Urinary bladder (tissue), 4 donors: Measurements from ENCODE around the gene CIROP. TPM values are rescaled to one million over a fixed set of nuclear protein-coding genes. Genes with fewer than 3 reads are reported as not detected.

Experiments used
- DNase-seq: peaks from one replicate; pipeline ENCODE4 v3.0.0-alpha.2; 2015; ENCODE audit errors: extremely low spot score
- H3K27ac ChIP-seq: one replicate; pipeline ENCODE4 v1.5.1; 2013; ENCODE audit warnings: low read depth, mild to moderate bottlenecking, moderate library complexity
- H3K36me3 ChIP-seq: one replicate; pipeline ENCODE4 v1.6.1; 2013; ENCODE audit warnings: mild to moderate bottlenecking, moderate library complexity; ENCODE audit not compliant: insufficient read depth
- H3K4me1 ChIP-seq: one replicate; pipeline ENCODE4 v1.6.1; 2013; ENCODE audit warnings: mild to moderate bottlenecking, moderate library complexity; ENCODE audit not compliant: insufficient read depth
- H3K4me3 ChIP-seq: one replicate; pipeline ENCODE4 v1.5.1; 2013; ENCODE audit warnings: low read depth, low read length
- WGBS: extraction: QIAGEN DNeasy Blood & Tissue Kit; methylation state at CpG from one replicate; pipeline ENCODE4 v1.1.7; 2013; 5-methylcytosine and 5-hydroxymethylcytosine counted together
- polyA plus RNA-seq: library from polyadenylated mRNA; stranded (reverse); fragments of 200-250 nt; gene quantifications from one replicate; pipeline ENCODE4 v1.2.3, GENCODE V29; 2013
- total RNA-seq: library from RNA; depleted of rRNA; stranded (reverse); fragments of >200 nt; gene quantifications from one replicate; pipeline ENCODE4 v1.2.3, GENCODE V29; 2014
- donor health status: healthy with polysubstance abuse.
- donor health status: healthy.

CIROP gene
- total and polyA plus RNA-seq, 2 donors, result not detected

DNA sequence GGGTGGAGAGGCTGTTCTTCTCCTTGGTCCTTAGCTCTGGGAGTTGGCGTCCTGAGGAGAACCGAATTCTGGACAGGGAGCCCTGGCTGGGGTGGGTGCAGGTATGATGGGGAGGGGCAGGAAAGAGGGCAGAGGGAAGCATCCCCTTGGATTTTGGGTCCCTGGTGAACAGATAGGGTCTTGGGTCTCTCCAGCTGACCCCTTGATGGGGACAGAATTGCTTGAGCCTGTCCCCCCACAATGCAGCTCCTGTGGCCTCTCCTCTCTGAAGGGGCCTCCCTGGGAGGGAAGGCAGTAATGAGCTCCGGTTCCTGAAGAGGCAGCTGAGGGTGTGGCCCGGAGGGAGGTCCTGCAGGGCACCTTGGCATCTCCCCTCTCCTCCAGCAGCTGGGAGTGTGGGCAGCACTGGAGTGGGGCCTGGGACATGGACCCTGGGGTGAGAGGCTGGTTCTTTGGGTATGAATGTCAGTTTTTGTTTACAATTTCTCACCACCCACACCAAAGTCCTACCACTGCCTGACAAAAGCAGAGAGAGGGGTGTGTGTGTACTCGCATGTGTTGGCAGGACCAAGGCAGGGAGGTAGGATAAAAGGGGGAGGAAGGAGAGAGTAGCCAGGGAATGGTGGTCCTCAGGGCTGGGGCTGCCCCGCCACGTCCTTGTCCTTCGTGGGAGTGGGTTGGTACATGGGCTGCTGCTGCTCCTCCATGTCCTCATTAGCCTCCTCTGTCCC, 21.9 kb upstream of the CIROP start:
- 89% methylated on average over 8 of the region's 8 CpGs for WGBS
- Histone ChIP-seq H3K36me3 (peaks cover 2% of the 10 kb centered on the region), H3K4me1 (no peaks in the 10 kb centered on the region), H3K4me3 (no peak overlapping the region), H3K27ac (no peak overlapping the region)
- no peak for DNase-seq

DNA sequence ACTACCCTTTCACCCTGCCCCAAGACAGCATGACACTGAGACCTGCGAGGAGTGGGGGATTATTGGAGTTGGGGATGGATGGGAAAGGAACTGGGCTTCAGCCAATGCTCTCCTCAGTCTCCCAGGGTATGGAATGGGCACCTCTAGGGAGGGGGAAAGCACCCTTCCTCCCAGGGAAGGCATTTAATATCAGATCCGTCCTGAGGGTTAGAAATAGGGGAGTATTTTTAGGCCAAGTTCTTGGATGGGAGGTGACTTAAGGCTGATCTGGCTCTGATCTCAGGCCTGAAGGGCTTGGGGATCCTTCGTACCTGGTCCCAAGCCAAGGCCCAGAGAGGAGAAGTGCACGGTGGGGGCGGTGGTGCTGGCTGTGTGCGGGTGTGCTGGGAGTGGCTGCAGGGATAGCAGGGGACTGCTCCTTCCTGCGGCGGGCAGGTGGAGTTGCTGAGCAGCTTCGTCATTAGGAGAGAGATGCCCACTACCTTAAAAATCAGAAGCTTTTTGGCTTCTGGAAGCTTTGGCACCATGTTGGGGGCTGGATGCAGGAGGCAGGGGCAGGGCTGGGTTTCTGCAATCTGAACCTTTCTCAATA, 21.2 kb upstream of the CIROP start:
- Histone ChIP-seq H3K36me3 (peaks cover 2% of the 10 kb centered on the region), H3K27ac (no peak overlapping the region), H3K4me3 (no peak overlapping the region), H3K4me1 (no peaks in the 10 kb centered on the region)
- no peak for DNase-seq
- WGBS, result 62% methylated on average over 9 of the region's 9 CpGs

DNA sequence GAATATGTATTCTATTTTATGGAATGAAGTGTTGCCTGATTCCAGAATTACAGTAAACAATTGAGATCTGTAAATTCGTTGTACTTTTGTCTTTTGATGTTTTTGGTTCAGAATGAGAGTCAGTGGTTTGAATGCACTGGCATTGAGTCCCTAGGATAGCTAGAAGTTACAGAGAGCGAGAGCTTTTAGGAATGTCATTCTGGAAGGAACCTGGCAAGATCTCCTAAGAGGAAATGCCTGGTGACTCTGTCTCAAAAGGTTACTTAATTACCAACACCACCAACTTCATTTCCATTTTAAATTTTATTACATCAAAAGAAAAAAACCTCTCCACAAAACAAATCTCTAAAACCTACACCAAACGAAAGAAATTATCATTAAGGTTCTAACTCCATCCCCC, 20.2 kb upstream of the CIROP start:
- Histone ChIP-seq H3K4me1 (no peaks in the 10 kb centered on the region), H3K27ac (no peak overlapping the region), H3K36me3 (peaks cover 2% of the 10 kb centered on the region), H3K4me3 (no peak overlapping the region)
- 69% methylated on average over 3 of the region's 3 CpGs for WGBS
- DNase-seq, result no peak

DNA sequence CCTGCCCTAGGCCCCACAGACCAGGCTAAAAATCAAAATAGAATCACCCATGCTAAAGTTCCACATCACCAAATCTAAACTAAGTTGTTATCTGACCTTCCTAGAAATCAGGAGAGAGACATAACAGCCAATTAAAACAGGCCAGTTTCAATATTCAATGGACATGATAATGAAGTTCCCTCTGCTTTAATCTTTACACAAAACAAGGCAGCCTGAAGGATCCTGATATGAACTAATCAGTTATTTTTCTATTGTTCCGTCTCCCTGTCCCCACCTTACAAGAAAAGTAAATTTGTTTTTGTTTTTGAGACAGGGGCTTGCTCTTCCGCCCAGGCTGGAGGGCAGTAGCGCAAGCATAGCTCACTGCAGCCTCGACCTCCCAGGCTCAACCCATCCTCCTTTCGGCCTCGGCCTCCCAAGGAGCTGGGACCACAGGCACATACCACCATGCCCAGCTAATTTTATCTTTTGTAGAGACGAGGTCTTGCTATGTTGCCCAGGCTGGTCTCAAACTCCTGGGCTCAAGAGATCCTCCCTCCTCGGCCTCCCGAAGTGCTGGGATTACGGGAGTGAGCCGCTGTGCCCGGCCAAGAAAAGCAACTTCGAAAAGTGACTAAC, 19.7 kb upstream of the CIROP start:
- DNase-seq, result no peak
- Histone ChIP-seq H3K36me3 (peaks cover 2% of the 10 kb centered on the region), H3K4me3 (no peak overlapping the region), H3K4me1 (no peaks in the 10 kb centered on the region), H3K27ac (no peak overlapping the region)
- 89% methylated on average over 13 of the region's 13 CpGs for WGBS

DNA sequence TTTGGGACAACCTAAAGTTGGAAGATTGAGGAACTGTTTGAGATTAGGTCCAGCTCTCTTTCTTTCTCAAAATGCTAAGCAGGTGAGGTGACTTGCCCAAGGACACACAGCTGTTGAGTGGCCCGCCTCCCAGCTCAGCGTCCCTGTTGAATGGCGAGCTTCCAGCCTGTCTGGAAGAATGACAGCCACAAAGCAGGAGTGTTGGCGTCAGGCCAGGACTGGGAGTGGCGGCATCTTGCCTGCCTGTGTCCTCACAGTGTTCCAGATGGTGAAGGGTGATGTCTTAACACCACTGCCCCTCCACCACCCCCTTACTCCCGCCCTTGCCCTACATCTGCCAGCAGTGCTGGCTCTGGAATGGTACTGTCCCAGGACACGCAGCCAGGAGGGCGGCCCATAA, 18.6 kb upstream of the CIROP start:
- H3K27ac ChIP-seq, result no peak overlapping the region
- H3K4me3 ChIP-seq, result no peak overlapping the region
- DNase-seq, result no peak
- 50% methylated on average over 8 of the region's 8 CpGs for WGBS
- no peaks in the 10 kb centered on the region for H3K4me1 ChIP-seq
- peaks cover 2% of the 10 kb centered on the region for H3K36me3 ChIP-seq

DNA sequence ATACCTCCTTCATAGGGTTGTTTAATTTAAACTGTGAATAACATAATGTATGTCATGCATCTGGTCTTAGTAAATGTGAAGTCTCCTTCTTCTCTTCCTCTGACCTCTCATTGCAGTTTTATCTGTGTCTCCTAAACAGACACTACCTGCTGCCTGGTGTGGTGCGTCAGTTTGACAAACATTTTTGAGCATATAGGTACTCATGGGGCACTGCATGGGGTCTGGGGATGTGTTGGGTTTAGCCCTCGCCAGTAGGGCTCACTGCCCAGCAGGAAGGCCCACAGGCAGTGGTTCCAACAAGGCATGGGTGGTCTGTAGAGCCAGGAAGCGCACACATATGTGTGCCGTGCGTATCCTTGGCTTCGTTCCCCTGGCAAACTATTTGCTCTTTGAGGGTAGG, 17.3 kb upstream of the CIROP start:
- H3K4me1 ChIP-seq, result no peaks in the 10 kb centered on the region
- WGBS, result 92% methylated on average over 6 of the region's 6 CpGs
- H3K4me3 ChIP-seq, result no peak overlapping the region
- no peak for DNase-seq
- peaks cover 2% of the 10 kb centered on the region for H3K36me3 ChIP-seq
- H3K27ac ChIP-seq, result no peak overlapping the region

DNA sequence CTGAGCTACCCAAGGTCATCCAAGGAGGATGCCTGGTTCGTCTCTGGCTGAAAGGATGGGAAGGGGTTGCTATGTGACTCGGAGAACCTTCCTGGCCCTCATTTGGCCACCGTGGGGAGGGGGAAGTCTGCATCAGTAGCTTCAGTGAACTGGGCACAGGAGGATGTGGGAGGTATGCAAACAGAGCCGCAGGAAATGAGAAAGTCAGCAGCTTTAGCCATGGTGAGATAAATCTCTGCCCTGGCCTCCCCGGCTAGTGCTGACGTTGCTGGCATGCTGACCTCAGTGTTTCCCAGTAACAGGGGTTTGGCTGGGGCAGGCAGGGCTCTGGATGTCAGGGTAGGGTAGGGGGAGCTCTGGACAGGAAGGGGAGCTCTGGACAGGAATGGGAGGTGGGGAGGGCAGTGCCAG, 16.6 kb upstream of the CIROP start:
- H3K4me1 ChIP-seq, result no peaks in the 10 kb centered on the region
- no peak overlapping the region for H3K27ac ChIP-seq
- 29% methylated on average over 6 of the region's 6 CpGs for WGBS
- no peak for DNase-seq
- H3K36me3 ChIP-seq, result no peaks in the 10 kb centered on the region
- H3K4me3 ChIP-seq, result no peak overlapping the region

DNA sequence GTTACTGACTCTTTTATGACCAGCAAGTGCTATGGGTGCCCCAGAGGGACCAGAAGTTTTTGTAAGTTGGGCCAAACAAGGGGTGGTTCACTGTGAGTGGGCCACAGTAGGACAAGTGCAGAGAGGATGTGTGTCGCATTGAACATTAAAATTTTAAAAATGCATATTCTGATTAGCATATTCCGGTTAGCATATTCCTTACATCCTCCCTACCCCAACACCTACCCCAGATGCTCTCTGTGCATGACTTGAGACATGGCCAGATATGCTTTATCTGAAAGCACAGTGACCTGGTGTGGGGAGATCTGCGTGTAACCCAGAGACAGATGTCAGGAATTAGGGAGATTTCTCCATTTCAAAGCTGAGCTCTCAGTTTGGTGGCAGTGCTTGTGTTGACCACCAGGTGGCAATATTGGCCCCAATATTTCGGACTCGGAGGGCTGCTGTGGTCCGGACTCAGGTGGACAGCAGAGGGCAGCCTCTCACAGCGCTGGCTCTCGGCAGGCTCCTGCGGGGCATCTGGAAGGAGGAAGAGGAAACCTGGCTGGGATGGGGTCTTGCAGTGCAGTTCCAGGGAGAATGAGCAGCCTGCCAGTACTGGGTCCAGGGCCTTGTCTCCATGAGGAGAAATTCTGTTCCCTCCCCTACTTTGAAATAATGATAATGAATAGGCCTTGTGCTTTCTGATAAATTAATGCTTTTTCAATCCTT, 15.9 kb upstream of the CIROP start:
- Histone ChIP-seq H3K27ac (no peak overlapping the region), H3K36me3 (no peaks in the 10 kb centered on the region), H3K4me1 (no peaks in the 10 kb centered on the region), H3K4me3 (no peak overlapping the region)
- DNase-seq, result peak; percentile 84
- 18% methylated on average over 9 of the region's 9 CpGs for WGBS

DNA sequence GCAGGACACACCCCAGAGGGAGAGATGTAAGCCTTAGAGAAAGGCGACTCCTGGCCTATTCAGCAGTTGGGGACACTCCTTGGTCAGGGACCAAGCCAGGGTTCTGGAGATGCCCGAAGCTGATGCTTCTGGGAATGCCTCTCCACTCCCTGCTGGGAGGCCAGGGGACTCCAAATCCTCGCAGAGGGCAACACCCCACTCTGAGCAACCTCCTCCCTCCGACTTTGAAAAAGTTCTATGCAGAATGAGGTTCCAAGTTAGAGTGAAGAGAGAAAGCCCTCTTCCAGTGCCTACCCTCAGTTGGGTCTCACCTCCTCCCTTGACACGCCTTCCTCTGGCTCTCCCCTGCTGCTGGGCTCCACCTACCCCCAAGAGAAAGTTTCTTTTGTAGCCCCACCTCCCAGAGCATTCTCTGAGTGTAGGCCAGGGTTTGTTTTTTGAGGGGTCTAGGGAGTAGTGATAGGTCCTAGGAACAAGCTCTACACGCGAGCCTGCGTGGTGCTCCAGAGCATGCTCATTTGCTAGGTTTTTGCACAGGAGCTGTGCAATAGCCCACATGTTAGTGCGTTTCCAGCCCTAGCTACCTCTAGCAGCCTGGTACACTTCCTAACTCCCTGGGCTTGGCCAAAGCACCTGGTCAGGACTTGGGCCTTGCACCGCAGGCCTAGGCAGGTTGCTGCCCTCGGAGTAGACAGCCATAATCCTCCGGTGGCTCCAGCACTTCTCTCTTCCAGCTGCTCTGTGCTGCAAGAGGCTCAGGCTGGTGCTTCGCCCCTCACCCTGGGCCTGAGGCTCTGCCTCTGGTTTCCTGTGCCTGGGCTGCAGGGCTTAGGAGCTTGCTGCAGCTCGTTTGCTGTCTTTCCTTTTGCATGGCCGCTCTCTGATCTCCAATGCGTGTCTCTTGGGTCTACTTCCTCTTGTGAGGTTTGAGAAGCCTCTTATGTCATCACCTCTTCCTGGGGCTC, 14.9 kb upstream of the CIROP start:
- Histone ChIP-seq H3K4me3 (no peak overlapping the region), H3K36me3 (no peaks in the 10 kb centered on the region), H3K4me1 (no peaks in the 10 kb centered on the region), H3K27ac (no peak overlapping the region)
- no peak for DNase-seq
- 75% methylated on average over 16 of the region's 16 CpGs for WGBS

DNA sequence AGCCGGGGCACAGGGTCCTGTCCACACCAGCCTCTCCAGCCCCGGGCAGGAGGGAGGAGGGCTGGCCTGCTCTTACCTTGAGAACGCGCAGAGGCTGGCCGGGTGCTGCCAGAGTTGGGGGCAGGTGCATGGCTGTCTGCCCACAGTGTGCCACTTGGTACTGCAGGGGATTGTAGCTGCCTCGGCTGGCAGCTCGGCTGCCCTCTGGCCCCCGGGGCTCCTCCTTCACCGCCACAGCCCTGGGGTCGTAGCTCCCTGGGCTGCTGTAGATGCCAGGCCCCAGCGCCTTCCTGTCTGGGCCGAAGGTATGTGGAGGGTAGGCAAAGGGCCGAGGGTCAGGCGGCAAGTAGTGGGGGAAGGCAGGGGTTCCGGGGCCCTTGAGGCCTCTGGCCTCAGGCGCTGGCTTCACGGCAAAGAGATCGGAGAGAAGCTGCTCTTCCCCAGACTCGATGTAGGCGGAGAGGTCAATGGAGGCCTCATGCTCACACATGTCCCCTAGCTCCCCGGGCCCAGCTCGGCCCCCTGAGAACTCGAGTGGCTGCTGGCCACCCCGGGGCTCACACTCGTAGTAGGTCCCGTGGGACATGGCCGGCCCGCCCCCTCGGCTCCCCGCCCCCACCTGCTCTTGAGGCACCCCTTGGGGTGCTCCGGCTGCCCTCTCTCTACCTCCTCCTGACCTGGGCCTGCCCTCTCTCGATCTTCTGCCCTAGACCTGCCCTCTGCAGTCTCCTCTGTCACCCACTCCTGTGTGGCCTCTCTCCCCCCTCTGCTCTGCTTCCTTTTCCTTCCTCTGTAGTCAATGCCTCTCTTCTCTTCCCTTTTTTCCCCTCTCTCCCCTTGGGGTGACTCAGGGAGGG, 13.9 kb upstream of the CIROP start, which contains the start of gene CEBPE:
CEBPE (minus strand) TSS at position 750 of the 857 bp plus-strand sequence; CDS start at position 586, 164 bp downstream.
- Histone ChIP-seq H3K4me3 (no peak within 1 kb of the TSS), H3K27ac (no peak within 1 kb of the TSS), H3K36me3 (no peaks in the 10 kb centered on the region), H3K4me1 (no peaks in the 10 kb centered on the region)
- 83% methylated on average over 32 of the region's 32 CpGs for WGBS
- no peak for DNase-seq

DNA sequence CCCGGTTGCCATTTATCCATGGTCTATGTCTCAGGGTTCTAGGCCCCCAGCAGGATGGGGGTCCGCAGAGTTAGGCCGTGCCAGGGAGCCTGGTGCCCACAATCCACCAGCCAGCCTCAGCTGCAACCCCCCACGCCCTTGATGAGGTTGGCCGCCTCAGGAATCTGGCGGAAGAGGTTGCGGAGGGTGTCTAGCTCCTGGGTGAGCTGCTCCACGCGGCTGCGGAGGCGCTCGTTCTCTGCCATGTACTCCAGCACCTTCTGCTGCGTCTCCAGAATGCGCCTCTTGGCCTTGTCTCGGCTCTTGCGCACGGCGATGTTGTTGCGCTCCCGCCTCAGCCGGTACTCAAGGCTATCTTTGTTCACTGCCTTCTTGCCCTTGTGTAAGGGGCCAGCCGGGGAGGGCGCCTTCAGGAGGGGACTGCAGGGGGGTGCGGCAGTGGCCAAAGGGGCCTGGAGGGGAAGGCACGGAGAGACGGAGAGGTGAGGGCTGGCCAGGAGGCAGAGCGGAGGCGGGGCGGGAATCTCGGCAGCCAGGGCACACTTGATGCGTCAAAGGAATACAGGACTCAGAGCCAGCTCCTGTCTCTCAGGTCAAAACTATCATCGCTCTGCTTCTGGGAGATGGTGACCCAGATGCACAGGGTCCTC, 12.7 kb upstream of the CIROP start:
- H3K27ac ChIP-seq, result no peak overlapping the region
- no peaks in the 10 kb centered on the region for H3K4me1 ChIP-seq
- WGBS, result 87% methylated on average over 32 of the region's 32 CpGs
- no peak overlapping the region for H3K4me3 ChIP-seq
- DNase-seq, result no peak
- H3K36me3 ChIP-seq, result no peaks in the 10 kb centered on the region

DNA sequence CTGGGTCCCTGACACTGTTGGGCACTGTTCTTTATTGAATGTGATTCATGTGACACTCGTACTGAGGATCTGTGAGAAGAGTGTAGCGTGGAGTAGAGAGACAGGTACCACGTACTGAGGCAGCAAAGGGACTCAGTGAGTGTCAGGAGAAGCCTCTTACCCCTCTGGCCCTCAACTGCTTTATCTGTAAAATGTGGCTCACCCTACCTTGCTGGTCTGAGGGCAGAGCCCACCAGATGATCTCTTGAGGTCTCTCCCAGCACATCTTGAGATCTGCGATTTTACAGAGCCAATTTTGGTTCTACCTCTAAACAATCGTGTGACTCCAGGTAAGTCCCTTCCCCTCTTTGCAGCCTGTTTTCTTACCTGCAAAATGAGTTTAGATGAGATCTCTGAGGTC, 11.1 kb upstream of the CIROP start:
- Histone ChIP-seq H3K4me3 (no peak overlapping the region), H3K36me3 (no peaks in the 10 kb centered on the region), H3K27ac (no peak overlapping the region), H3K4me1 (no peaks in the 10 kb centered on the region)
- DNase-seq, result no peak
- WGBS, result 86% methylated on average over 5 of the region's 5 CpGs
